Stimulated activated CD8-positive, alpha-beta memory T cell treated with anti-CD3 and anti-CD28 coated beads, Interleukin-15, amount 100 ng/mL, for 4 hours (primary cell): ENCODE data around the gene PYGL.
"Not testable (repeated sequence)": the region's sequence is repeated elsewhere in the genome, so short reads cannot be mapped to it uniquely, and the experiment has no call there.

Experiments
- DNase-seq, 2 donors: peaks; one replicate each; pipeline ENCODE4 v3.0.0-alpha.2; 2020; ENCODE audit warnings: low read depth in 2 of 2

The PYGL gene

DNA sequence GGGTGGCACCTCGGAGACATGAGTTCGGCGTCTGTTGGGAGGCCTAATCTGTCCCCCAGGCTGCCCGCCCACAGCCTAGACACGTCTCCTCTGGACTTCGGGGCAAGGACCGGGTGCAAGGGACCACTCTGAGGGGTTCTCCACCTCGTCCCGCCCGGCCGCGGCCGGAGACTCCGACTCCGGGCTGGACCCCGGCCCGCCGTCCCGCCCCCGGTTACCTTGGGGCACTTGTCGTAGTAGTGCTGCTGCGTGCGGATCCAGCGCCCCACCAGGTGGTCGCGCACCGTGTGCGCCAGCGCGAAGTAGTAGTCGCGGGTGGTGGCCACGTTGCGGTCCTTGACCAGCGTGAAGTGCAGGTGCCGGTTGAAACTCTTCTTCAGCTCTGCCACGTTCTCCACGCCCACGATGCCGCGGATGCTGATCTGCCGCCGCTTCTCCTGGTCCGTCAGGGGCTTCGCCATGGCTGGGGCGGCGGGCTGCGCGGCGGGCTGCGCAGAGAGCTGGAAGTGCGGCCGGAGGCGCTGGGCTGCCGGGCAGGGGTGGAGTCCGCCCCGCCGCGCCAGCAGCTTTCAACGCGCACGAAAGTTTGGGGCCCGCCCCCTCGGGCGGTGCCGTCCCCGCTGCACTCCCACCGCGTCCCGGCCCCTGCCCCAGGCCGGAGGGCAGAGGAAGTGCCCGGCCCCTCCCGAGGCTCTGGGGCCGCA lies at the start of gene PYGL:
TSS of gene PYGL (minus strand) at position 541 of the 704 bp plus-strand sequence. CDS start at position 461, 80 bp downstream.
- DNase-seq: no peak

DNA sequence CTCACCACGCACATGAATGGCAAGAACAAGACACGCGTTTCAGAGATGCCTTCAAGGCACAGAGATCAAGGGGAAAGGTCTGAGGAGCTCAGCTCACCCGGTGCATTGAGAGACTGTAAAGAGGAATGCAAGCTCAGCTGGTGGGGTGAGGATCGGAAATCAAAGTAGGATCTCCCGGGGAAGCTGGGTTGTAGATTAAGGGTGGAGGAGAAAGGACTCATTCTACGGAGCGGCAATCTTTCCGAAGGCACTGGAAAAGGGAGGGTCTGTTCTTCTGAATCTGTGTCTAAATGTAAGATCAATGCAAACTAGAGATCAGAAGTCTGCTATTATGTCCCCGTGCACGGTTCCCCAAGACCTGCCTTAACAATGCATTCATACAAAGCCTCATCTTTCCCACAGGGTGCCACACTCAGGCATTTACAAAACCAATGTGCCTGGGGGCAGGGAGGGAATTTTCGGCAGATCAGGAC lies 41.6 kb upstream of the PYGL start:
- DNase-seq: no peak

- no peak for DNase-seq
Observed at GRCh38 chr14:50985124-50985858, 41.0 kb upstream of the PYGL start.

DNA sequence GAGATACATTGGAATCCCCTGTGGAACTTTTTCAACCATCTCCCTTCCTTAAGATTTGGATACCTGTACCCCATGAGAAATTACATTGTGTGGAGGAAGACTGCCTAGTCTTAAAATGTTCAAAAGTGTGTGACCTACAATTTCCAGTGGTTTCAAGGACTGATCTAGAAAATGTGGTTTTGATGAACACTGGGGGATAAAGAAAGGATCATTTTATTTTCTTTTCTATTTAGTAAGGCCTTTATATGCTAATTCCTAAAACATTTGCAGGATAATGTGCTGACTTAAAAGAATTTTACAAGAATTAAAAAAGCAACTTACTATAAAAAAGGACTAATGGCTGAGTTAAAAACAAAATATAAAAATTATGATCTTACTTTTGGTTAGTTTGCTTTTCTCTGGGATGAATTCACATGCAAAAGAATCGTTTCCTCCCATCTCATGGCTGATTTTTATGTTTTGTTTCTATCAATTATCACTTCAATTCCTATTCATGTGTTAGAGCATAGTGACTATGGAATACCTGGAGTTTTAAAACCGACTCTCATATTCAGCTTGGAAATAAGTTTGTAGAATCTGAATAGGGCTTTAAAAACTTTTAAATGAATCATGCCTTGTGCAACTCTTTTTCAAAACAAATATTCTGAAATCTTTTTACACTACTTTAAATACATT lies 39.9 kb upstream of the PYGL start:
- no peak for DNase-seq

- no peak for DNase-seq
Observed at GRCh38 chr14:50979941-50980850, 35.9 kb upstream of the PYGL start.

GRCh38 chr14:50978888-50979287 lies 34.6 kb upstream of the PYGL start:
- DNase-seq: no peak

- DNase-seq: no peak
Observed at GRCh38 chr14:50978529-50978871, 34.2 kb upstream of the PYGL start.

GRCh38 chr14:50977863-50978528 lies 33.7 kb upstream of the PYGL start:
- no peak for DNase-seq

DNA sequence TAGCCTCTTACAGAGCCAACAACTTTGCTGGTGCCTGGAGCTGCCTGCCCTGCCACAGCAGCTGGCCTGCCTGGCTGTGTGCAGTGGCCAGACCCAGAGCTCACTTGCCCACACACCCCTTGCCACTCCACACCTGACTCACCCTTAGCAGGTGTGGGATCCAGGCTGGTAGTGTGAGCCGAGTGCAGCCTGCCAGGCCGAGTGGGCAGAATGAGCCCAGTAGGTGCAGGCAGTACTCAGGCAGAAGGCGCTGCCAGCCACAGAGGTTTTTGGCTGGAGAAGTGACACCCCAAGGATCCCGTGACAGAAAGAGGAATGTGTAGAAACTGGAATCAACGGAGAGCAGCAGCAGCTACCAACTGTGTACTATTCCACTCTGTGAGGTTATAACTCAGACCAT lies 29.8 kb upstream of the PYGL start:
- no peak for DNase-seq

DNA sequence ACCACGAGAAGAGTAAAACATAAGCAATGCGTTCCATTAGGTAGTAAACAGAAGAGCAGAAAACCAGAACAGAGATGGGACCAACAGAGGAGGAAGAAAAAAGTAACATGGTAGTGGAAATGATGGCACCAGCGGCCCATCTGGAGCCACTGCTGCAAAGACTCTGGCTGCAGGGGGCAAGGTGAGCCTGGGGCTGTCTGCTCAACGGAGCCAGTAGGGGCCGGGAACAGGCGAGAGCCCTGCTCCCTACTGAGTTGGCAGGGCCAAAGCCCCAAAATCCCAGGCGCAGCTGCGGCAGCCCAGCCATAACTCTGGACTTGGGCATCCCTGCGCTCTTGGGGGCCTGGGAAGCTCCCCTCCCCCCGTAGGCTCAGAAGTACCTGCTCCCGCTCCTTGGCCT lies 28.5 kb upstream of the PYGL start:
- no peak for DNase-seq

GRCh38 chr14:50970886-50971781 lies 26.9 kb upstream of the PYGL start:
- DNase-seq: no peak

GRCh38 chr14:50967790-50968189 lies 23.5 kb upstream of the PYGL start:
- no peak for DNase-seq

GRCh38 chr14:50967103-50967502 lies 22.8 kb upstream of the PYGL start:
- DNase-seq: no peak

DNA sequence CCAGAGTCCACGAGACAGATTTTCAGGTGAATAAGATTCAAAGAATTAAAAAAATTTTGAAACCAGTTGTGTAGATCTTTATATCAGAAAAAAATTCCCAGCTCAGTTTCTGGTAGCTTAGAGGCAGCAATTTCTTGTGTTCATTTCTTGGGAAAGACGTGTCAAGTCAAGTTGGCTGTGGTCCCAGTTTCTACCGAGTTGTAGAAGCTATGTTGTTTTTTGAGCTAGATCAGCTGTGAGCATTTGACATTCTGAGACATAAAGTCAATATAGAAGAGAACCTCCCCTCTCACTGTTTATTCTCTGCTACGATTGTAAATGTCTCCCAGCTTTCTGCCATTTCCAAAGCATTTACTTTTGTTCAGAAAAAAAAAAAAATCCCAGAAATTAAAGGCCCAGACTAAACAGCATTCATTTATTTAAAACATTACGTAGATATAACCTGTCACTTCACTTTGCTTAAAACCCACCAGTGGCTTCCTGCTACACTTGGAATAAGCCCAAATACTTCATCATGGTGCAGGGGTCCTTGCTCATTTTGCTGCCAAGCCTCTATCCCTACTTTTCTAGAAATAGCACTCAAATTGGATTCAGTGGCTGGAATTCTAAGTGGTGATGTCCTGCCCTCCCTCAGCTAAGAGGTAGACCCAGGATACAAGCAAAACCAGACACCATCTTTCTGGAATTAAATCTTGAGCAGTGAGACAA lies 20.6 kb upstream of the PYGL start:
- DNase-seq: no peak

DNA sequence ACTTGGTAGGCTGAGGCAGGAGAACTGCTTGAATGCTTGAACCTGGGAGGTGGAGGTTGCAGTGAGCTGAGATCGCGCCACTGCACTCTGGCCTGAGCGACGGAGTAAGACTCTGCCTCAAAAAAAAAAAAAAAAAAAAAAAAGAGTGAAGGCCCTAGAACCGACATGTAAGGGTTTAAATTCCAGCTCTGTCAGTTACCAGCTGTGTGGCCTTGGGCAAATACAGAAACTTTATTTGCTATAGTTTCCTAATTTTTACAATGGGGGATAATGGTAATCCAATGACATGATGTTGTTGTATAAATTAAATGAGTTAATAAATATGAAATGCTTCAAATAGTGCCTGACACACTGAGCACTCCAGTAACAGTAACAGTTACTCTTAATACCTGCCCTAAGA lies 19.6 kb upstream of the PYGL start:
- no peak for DNase-seq

- no peak for DNase-seq
Observed at GRCh38 chr14:50961605-50962221, 17.4 kb upstream of the PYGL start.

DNA sequence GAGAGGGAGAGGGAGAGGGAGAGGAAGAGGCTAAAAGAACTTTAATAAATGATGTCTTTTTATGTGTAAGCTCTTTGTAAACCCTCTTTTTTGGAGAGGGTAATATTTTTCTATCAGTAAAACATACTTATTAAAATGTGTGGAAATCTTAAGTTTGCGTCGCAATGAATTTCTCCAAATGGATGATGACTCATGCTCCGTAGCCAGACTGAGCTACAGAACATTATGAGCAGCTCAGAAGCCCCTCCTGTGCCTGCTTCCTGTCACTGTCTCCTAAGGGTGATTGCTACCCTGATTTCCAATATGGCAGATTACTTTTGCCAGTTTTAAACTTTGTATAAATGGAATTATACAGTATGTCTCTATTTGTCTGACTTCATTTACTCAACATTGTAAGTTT lies 13.0 kb upstream of the PYGL start:
- no peak for DNase-seq

DNA sequence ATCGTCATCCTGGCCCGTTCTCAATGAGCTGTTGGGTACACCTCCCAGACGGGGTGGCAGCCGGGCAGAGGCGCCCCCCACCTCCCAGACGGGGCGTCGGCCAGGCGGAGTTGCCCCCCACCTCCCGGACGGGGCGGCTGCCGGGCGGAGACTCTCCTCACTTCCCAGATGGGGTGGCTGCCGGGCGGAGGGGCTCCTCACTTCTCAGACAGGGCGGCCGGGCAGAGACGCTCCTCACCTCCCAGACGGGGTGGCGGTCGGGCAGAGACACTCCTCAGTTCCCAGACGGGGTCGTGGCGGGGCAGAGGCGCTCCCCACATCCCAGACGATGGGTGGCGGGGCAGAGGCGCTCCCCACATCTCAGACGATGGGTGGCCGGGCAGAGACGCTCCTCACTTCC lies 12.1 kb upstream of the PYGL start:
- not testable (repeated sequence) for DNase-seq
